Neutrophil (primary cell): Measurements from ENCODE around the gene PROB1.

Experiments used
- H3K27ac ChIP-seq: fragments of 200-600 bp; sonication (generic); 2 replicates; pipeline ENCODE4 v1.5.1; 2016; ENCODE audit warnings: mild to moderate bottlenecking, moderate library complexity
- H3K27me3 ChIP-seq: fragments of 200-600 bp; sonication (generic); 2 replicates; pipeline ENCODE4 v1.6.0; 2016; ENCODE audit warnings: mild to moderate bottlenecking
- H3K36me3 ChIP-seq: fragments of 200-600 bp; sonication (generic); 2 replicates; pipeline ENCODE4 v1.5.1; 2017
- H3K4me1 ChIP-seq, 2 experiments: fragments of 200-600 bp in 1 of 2; sonication (generic) in 1 of 2; 1 replicate in 1 of 2; 2 replicates in 1 of 2; pipeline versions ENCODE4 v1.5.1 to v1.6.1; 2013 to 2016; ENCODE audit warnings: low read depth in 1 of 2, low read length in 1 of 2, mild to moderate bottlenecking in 1 of 2, moderate library complexity in 1 of 2; ENCODE audit not compliant: control insufficient read depth in 1 of 2, insufficient read depth in 1 of 2
- H3K4me3 ChIP-seq, 2 experiments: fragments of 200-600 bp in 1 of 2; sonication (generic) in 1 of 2; 1 replicate in 1 of 2; 2 replicates in 1 of 2; pipeline ENCODE4 v1.5.1; 2013 to 2016; ENCODE audit warnings: low read depth in 1 of 2, low read length in 1 of 2, mild to moderate bottlenecking in 1 of 2, moderate library complexity in 1 of 2
- H3K9me3 ChIP-seq: fragments of 200-600 bp; sonication (generic); 2 replicates; pipeline ENCODE4 v1.5.1; 2016
- CTCF ChIP-seq: fragments of 200-600 bp; sonication (generic); IDR thresholded peaks from 2 replicates; pipeline ENCODE4 v1.5.1; 2016; ENCODE audit warnings: antibody characterized with exemption

The PROB1 gene

DNA sequence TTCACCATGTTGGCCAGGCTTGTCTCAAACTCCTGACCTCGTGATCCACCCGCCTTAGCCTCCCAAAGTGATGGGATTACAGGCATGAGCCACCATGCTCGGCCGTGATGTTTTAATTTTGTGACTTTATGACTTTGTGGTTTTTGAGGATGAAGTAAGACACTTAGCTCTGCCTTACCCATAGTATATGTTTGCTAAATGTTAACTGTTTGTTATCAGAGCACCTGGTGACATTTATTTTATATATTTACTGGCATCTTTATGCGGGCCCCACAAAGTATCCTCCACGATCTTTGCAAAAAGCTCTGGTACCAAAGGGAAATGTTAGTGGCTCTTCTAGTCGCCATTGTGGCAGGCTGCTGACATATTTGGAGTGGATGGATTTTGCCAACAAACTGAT is 18.5 kb downstream of the PROB1 start:
- H3K4me3 ChIP-seq: no peak overlapping the region
- H3K9me3 ChIP-seq: no peaks in the 10 kb centered on the region
- no peaks in the 10 kb centered on the region for H3K27me3 ChIP-seq
- H3K27ac ChIP-seq: no peak overlapping the region
- no peak for TF ChIP-seq CTCF
- H3K36me3 ChIP-seq: peaks cover 47% of the 10 kb centered on the region
- H3K4me1 ChIP-seq: peaks cover 0 to 4% of the 10 kb centered on the region in 2 experiments

- H3K9me3 ChIP-seq: no peaks in the 10 kb centered on the region
- H3K27ac ChIP-seq: no peak overlapping the region
- peaks cover 58% of the 10 kb centered on the region for H3K36me3 ChIP-seq
- peaks cover 0 to 4% of the 10 kb centered on the region in 2 experiments for H3K4me1 ChIP-seq
- no peak overlapping the region for H3K4me3 ChIP-seq
- no peaks in the 10 kb centered on the region for H3K27me3 ChIP-seq
- no peak for TF ChIP-seq CTCF
These were observed 20.0 kb downstream of the PROB1 start for GRCh38 chr5:139374909-139375308.

DNA sequence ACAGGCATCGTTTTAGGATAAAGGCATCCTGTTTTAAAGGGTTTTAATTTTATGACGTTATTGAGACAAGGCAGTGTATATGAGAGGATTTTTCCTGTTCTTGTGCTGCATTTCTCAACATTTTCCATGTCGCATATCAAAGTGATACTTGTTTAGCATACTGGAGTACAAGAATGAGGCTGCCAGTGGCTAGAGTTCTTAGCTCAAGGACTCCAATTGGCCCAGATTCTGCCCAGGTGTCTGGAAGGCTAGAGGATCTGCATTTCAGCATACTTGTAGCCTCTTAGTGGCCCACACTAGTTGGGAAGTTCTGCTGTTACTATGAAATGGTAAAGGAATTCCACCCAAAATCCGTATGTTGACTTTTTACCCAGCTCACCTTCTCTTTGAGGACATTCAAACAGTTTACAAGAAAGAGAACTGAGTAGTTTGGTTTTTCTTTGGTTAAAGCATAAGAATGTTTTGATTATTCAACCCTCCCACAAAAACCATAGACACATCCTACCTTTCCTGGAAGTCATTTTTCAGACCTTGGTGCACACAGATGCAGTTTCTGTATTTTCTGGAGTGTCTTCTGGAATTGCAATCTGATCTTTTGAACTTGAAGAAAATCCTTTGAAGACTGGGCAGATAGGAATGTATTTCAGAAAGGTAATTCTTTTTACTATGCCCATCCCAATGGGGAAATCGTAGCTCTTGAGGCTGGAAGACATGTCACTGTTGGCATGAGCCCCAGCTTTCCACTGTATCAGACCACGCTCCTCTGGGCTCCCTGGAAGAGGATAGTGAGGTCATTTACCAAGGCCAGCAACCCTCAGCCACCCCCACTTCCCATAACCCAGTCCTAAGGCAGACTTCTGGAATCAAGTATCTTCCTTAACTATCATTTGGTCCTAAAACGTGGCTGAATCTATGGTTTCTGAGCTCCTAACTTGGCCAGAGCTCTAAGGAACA is 23.1 kb downstream of the PROB1 start:
- no peaks in the 10 kb centered on the region for H3K27me3 ChIP-seq
- peaks cover 83% of the 10 kb centered on the region for H3K36me3 ChIP-seq
- no peaks in the 10 kb centered on the region for H3K9me3 ChIP-seq
- H3K27ac ChIP-seq: no peak overlapping the region
- H3K4me3 ChIP-seq: no peak overlapping the region
- H3K4me1 ChIP-seq: no peaks in the 10 kb centered on the region
- TF ChIP-seq CTCF: no peak

- Histone ChIP-seq H3K9me3 (no peaks in the 10 kb centered on the region), H3K4me1 (no peaks in the 10 kb centered on the region), H3K27me3 (no peaks in the 10 kb centered on the region), H3K4me3 (no peak overlapping the region), H3K27ac (no peak overlapping the region), H3K36me3 (peaks cover 96% of the 10 kb centered on the region)
- no peak for TF ChIP-seq CTCF
These were observed 25.7 kb downstream of the PROB1 start for GRCh38 chr5:139369181-139369580.

DNA sequence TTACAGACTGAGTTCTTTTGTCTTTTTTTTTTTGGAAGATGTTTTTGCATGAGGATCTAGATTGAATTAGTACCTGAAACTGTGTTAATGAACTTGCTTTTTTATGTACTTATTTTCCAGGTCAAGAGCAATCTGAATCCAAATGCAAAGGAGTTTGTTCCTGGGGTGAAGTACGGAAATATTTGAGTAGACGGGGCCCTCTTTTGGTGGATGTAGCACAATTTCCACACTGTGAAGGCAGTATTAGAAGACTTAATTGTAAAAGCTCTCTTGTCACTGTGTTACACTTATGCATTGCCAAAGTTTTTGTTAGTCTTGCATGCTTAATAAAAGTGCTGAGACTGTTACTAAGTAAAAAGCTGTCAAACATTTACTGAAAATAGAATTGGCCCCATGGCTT is 26.3 kb downstream of the PROB1 start:
- no peak overlapping the region for H3K4me3 ChIP-seq
- H3K27me3 ChIP-seq: no peaks in the 10 kb centered on the region
- TF ChIP-seq CTCF: no peak
- no peaks in the 10 kb centered on the region for H3K4me1 ChIP-seq
- H3K36me3 ChIP-seq: peaks cover 97% of the 10 kb centered on the region
- no peaks in the 10 kb centered on the region for H3K9me3 ChIP-seq
- H3K27ac ChIP-seq: no peak overlapping the region
